Astrocyte (in vitro differentiated cells and primary cell): ENCODE results near the gene BRSK1.

Experiments
- CTCF ChIP-seq: IDR thresholded peaks from 2 replicates; pipeline ENCODE4 v1.5.1; 2011; ENCODE audit warnings: low read depth, mild to moderate bottlenecking, inconsistent platforms, low read length, moderate library complexity; ENCODE audit not compliant: insufficient read depth
- EZH2 ChIP-seq: IDR thresholded peaks from 2 replicates; pipeline ENCODE4 v1.6.1; 2012; ENCODE audit warnings: mild to moderate bottlenecking, low read length, inconsistent platforms; ENCODE audit not compliant: insufficient read depth

DNA sequence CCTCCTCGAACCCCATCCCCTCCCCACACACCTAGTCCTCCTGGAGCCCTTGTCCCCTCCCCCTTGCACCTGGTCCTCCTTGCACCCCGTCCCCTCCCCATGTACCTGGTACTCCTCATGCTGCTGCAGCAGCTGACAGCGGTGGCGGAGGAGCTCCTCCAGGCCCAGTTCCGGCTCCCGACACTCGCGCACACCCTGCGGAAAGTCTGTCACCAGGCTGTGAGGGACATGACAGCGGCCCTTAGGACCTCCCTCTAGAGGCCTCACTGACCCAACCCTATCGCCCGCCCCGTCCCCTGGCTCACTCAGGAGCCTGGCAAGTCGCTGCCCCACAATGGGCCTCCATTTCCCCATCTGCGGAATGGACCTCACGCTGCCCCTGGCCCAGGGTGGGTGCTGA is 18.6 kb upstream of the BRSK1 start:
- no peak for TF ChIP-seq CTCF
- TF ChIP-seq EZH2, result no peak
